Caco-2 (cell line): ENCODE results near the gene RAB6B. TPM values are rescaled to one million over a fixed set of nuclear protein-coding genes. Genes with fewer than 3 reads are reported as not detected.

Experiments
- BruUV-seq: library from RNA; stranded (reverse); fragments of 400-500 nt; replicated peaks from 2 replicates; lab custom pipeline; 2021; lab: Mats Ljungman, UMichigan
- CTCF ChIA-PET: fragments of 300-600 bp; sonication (Branson Sonifier 250); formaldehyde crosslinking; loops from one replicate; lab custom pipeline; 2022; ENCODE audit warnings: antibody characterized with exemption; lab: Charles Lee
- POLR2A ChIA-PET: fragments of 300-600 bp; sonication (Branson Sonifier 250); formaldehyde crosslinking; loops from one replicate; lab custom pipeline; 2022; ENCODE audit warnings: antibody characterized with exemption; lab: Charles Lee
- DNase-seq, 2 experiments: peaks; one replicate each; pipeline versions ENCODE4 v3.0.0 to v3.0.0-alpha.2; 2020 to 2022
- H3K27me3 ChIP-seq: replicated peaks from 2 replicates; pipeline ENCODE4 v1.6.0; 2011; ENCODE audit warnings: low read length; ENCODE audit not compliant: control insufficient read depth, insufficient read depth
- H3K36me3 ChIP-seq: 2 replicates; pipeline ENCODE4 v1.5.1; 2011; ENCODE audit warnings: low read length; ENCODE audit not compliant: control insufficient read depth, insufficient read depth
- H3K4me1 ChIP-seq: fragments of 250-450 bp; sonication (Bioruptor Pico); 2 replicates; pipeline ENCODE4 v1.5.1; 2020; ENCODE audit warnings: mild to moderate bottlenecking
- H3K4me3 ChIP-seq: 2 replicates; pipeline ENCODE4 v1.5.1; 2011; ENCODE audit warnings: low read depth, mild to moderate bottlenecking, control low read depth, low read length
- H3K9me3 ChIP-seq: fragments of 250-450 bp; sonication (Bioruptor Pico); 2 replicates; pipeline ENCODE4 v1.5.1; 2020; ENCODE audit warnings: mild to moderate bottlenecking, moderate library complexity
- H3K27ac Mint-ChIP-seq: one replicate; pipeline ENCODE4 v1.8.0; 2022; ENCODE audit warnings: mixed read lengths; ENCODE audit not compliant: unreplicated experiment
- H3K27me3 Mint-ChIP-seq: one replicate; pipeline ENCODE4 v1.8.0; 2022; ENCODE audit warnings: mixed read lengths; ENCODE audit not compliant: insufficient read depth, unreplicated experiment
- H3K36me3 Mint-ChIP-seq: one replicate; pipeline ENCODE4 v1.8.0; 2022; ENCODE audit warnings: mild to moderate bottlenecking, mixed read lengths; ENCODE audit not compliant: insufficient read depth, unreplicated experiment
- H3K4me1 Mint-ChIP-seq: one replicate; pipeline ENCODE4 v1.8.0; 2022; ENCODE audit warnings: low read depth, mixed read lengths; ENCODE audit not compliant: unreplicated experiment
- H3K4me3 Mint-ChIP-seq: one replicate; pipeline ENCODE4 v1.8.0; 2022; ENCODE audit warnings: mild to moderate bottlenecking, moderate library complexity, mixed read lengths; ENCODE audit not compliant: unreplicated experiment
- H3K9me3 Mint-ChIP-seq: one replicate; pipeline ENCODE4 v1.8.0; 2022; ENCODE audit warnings: mixed read lengths; ENCODE audit not compliant: unreplicated experiment
- CTCF ChIP-seq, 2 experiments: fragments of 200-600 bp in 1 of 2; IDR thresholded peaks; 1 replicate in 1 of 2; 2 replicates in 1 of 2; pipeline versions ENCODE4 v1.5.1 to v1.8.0; 2011 to 2022; ENCODE audit warnings: antibody characterized with exemption in 1 of 2, control low read depth in 1 of 2, inconsistent platforms in 1 of 2, low read depth in 1 of 2, low read length in 1 of 2, mild to moderate bottlenecking in 1 of 2, moderate library complexity in 1 of 2; ENCODE audit not compliant: insufficient read depth in 1 of 2, severe bottlenecking in 1 of 2, unreplicated experiment in 1 of 2
- intact Hi-C: fragments of 100-400 bp; cut with micrococcal nuclease; formaldehyde crosslinking; loops from one replicate; pipeline ENCODE4 v1.10.0; 2022; ENCODE audit not compliant: unreplicated experiment
- total RNA-seq: library from RNA; stranded (reverse); gene quantifications from 2 replicates; pipeline ENCODE4 v1.2.3, GENCODE V29; 2022

The RAB6B gene
- total RNA-seq, 1 experiment from 2014 or later: 3.2 TPM

DNA sequence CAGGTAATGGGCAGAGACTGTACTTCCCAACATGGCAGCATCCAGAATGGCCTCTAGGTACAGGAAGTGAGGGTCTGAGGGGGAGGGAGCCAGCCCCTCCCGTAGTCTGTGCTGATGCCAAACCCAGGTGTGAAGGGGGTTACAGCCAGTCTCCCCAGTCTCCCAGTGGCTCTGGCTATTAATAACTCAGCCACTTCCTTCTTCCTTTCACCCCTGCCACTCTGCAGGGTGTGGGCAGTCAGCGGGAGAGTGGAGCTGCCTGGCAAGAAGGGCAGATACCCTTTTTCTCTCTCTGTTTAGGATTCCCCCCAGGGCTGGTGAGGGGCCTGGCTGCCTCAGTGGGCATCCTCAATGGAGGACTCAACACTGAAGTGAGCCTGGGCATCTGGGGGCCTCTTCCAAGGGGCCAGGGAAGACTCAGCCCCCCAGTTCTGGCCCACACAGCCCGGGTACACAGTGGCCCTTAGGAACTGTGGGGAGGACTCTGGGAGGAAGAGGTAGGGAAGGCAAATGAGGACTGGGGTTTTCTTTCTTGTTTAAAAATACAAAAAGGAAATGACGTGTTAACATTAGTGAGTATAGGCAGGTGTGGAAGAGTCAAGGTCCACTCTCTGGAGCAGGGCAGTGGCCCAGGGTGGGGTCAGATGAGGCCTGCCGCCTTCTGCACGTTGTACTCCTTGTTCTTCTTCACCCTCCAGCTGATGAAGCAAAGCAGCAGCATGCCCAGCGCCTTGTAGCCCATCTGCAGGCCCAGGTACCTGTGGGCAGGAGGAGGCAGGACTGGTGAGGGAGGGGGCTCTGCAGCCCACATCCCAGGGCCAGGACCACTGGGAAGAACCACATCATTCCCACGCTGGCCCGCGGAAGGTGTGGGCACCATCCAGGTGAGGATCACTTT, 38.6 kb upstream of the RAB6B start:
- CTCF ChIA-PET: no interaction called here
- H3K4me3 Mint-ChIP-seq: no peak overlapping the region
- H3K4me1 Mint-ChIP-seq: no peaks in the 10 kb centered on the region
- intact Hi-C loops: loop anchor here (10.0 kb wide), 2 partner anchors 220 to 250 kb away; no protein-coding TSS in a partner anchor
- Histone ChIP-seq H3K4me3 (no peak overlapping the region), H3K9me3 (no peaks in the 10 kb centered on the region), H3K4me1 (no peaks in the 10 kb centered on the region), H3K27me3 (no peaks in the 10 kb centered on the region; the same call in 1 of the 2 replicates), H3K36me3 (no peaks in the 10 kb centered on the region)
- no peak for TF ChIP-seq CTCF (IDR thresholded peaks at IDR 0.05; ENCODE audit: insufficient read depth in 1 of 2, low read depth in 1 of 2, low read length in 1 of 2, severe bottlenecking in 1 of 2, unreplicated experiment in 1 of 2)
- no peak overlapping the region for H3K27ac Mint-ChIP-seq
- H3K9me3 Mint-ChIP-seq: no peaks in the 10 kb centered on the region
- BruUV-seq: no TSS peak
- no peak for DNase-seq
- POLR2A ChIA-PET: no interaction called here
- no peaks in the 10 kb centered on the region for H3K36me3 Mint-ChIP-seq
- H3K27me3 Mint-ChIP-seq: no peaks in the 10 kb centered on the region

- no peaks in the 10 kb centered on the region for H3K36me3 ChIP-seq
- H3K4me1 ChIP-seq: no peaks in the 10 kb centered on the region
- TF ChIP-seq CTCF (IDR thresholded peaks at IDR 0.05; ENCODE audit: insufficient read depth in 1 of 2, low read depth in 1 of 2, low read length in 1 of 2, severe bottlenecking in 1 of 2, unreplicated experiment in 1 of 2): no peak
- intact Hi-C loops: loop anchor here (10.0 kb wide), 2 partner anchors 221 to 251 kb away; no protein-coding TSS in a partner anchor
- Mint-ChIP-seq H3K9me3 (no peaks in the 10 kb centered on the region), H3K27me3 (no peaks in the 10 kb centered on the region), H3K36me3 (no peaks in the 10 kb centered on the region), H3K4me3 (no peak overlapping the region), H3K4me1 (no peaks in the 10 kb centered on the region), H3K27ac (no peak overlapping the region)
- no peak overlapping the region for H3K4me3 ChIP-seq
- BruUV-seq: no TSS peak
- POLR2A ChIA-PET: no interaction called here
- DNase-seq: no peak
- CTCF ChIA-PET: no interaction called here
- no peaks in the 10 kb centered on the region for H3K9me3 ChIP-seq
- no peaks in the 10 kb centered on the region; the same call in 1 of the 2 replicates for H3K27me3 ChIP-seq
Measured at GRCh38 chr3:133933097-133934024, 37.7 kb upstream of the RAB6B start.

GRCh38 chr3:133932009-133932408, 36.3 kb upstream of the RAB6B start:
- H3K9me3 ChIP-seq: no peaks in the 10 kb centered on the region
- no peaks in the 10 kb centered on the region for H3K36me3 Mint-ChIP-seq
- H3K36me3 ChIP-seq: no peaks in the 10 kb centered on the region
- H3K4me3 Mint-ChIP-seq: no peak overlapping the region
- no peaks in the 10 kb centered on the region; the same call in 1 of the 2 replicates for H3K27me3 ChIP-seq
- CTCF ChIA-PET: interaction anchor here (0.6 kb wide), 1 partner anchor 508 kb away, joined by 3 read pairs; no protein-coding TSS in a partner anchor
- no peak for TF ChIP-seq CTCF (IDR thresholded peaks at IDR 0.05; ENCODE audit: insufficient read depth in 1 of 2, low read depth in 1 of 2, low read length in 1 of 2, severe bottlenecking in 1 of 2, unreplicated experiment in 1 of 2)
- no peak overlapping the region for H3K4me3 ChIP-seq
- H3K9me3 Mint-ChIP-seq: no peaks in the 10 kb centered on the region
- H3K27me3 Mint-ChIP-seq: no peaks in the 10 kb centered on the region
- POLR2A ChIA-PET: no interaction called here
- no peaks in the 10 kb centered on the region for H3K4me1 ChIP-seq
- no peaks in the 10 kb centered on the region for H3K4me1 Mint-ChIP-seq
- no peak overlapping the region for H3K27ac Mint-ChIP-seq
- DNase-seq: no peak
- no TSS peak for BruUV-seq
- intact Hi-C loops: loop anchor here (10.0 kb wide), 2 partner anchors 223 to 253 kb away; no protein-coding TSS in a partner anchor
